A549 (cell line): ENCODE measurements around the gene CCDC12. TPM values are rescaled to one million over a fixed set of nuclear protein-coding genes. Genes with fewer than 3 reads are reported as not detected.

Experiments used
- ATAC-seq, 2 experiments: fragments of 200-7000 bp in 1 of 2; fragments of >200 bp in 1 of 2; cut with Nextera tagmentation in 1 of 2; cut with Tn5 transposase in 1 of 2; 3 replicates each; pipeline versions ENCODE4 v1.8.0 to v1.9.1; 2018 to 2020; ENCODE audit warnings: mild to moderate bottlenecking in 1 of 2, moderate library complexity in 1 of 2
- CTCF ChIA-PET: fragments of 300-600 bp; sonication (Branson Sonifier 250); formaldehyde crosslinking; extraction: SDS; loops from one replicate; lab custom pipeline; 2021; ENCODE audit warnings: antibody characterized with exemption, inconsistent platforms; lab: Yijun Ruan, JAX
- POLR2A ChIA-PET: fragments of 350-600 bp; formaldehyde crosslinking; extraction: SDS; loops from one replicate; lab custom pipeline; 2021; ENCODE audit warnings: antibody characterized with exemption, inconsistent platforms; lab: Yijun Ruan, JAX
- DNase-seq, 2 experiments: peaks; one replicate each; pipeline versions ENCODE4 v3.0.0 to v3.0.0-alpha.2; 2011 to 2016; ENCODE audit warnings: low read depth in 1 of 2, low spot score in 1 of 2
- FAIRE-seq: peaks from 2 replicates; lab custom pipeline; 2011; peaks lifted over from hg19 to GRCh38; lab: Jason Lieb, UNC
- H3K27ac ChIP-seq, 2 experiments: fragments of >200 bp; sonication (Bioruptor Twin); formaldehyde crosslinking; 3 replicates each; pipeline ENCODE4 v1.5.1; 2016 to 2017
- H3K4me1 ChIP-seq: fragments of >200 bp; sonication (Bioruptor Twin); formaldehyde crosslinking; 3 replicates; pipeline ENCODE4 v1.6.1; 2016
- H3K4me2 ChIP-seq: fragments of >200 bp; sonication (Bioruptor Twin); formaldehyde crosslinking; 3 replicates; pipeline ENCODE4 v1.6.1; 2016
- H3K4me3 ChIP-seq: fragments of >200 bp; sonication (Bioruptor Twin); formaldehyde crosslinking; 3 replicates; pipeline ENCODE4 v1.5.1; 2016
- H3K9me3 ChIP-seq: fragments of >200 bp; sonication (Bioruptor Twin); formaldehyde crosslinking; 3 replicates; pipeline ENCODE4 v1.6.1; 2016
- CBX2 ChIP-seq: fragments of 200-600 bp; sonication (generic); IDR thresholded peaks from 2 replicates; pipeline ENCODE4 v1.6.1; 2016; ENCODE audit warnings: low read depth, mild to moderate bottlenecking, borderline replicate concordance
- CHD2 ChIP-seq: fragments of 150-350 bp; IDR thresholded peaks from 2 replicates; pipeline ENCODE4 v1.6.1; 2014; ENCODE audit warnings: low read length; ENCODE audit not compliant: partially characterized antibody
- EHMT2 ChIP-seq: fragments of 200-600 bp; sonication (generic); IDR thresholded peaks from 2 replicates; pipeline ENCODE4 v1.6.1; 2016; ENCODE audit warnings: antibody characterized with exemption, low read depth, mild to moderate bottlenecking, moderate library complexity
- GATA3 ChIP-seq: IDR thresholded peaks from 2 replicates; pipeline ENCODE4 v1.6.1; 2012; ENCODE audit warnings: borderline replicate concordance
- HEYL ChIP-seq: fragments of 250-450 bp; sonication (Bioruptor Pico); IDR thresholded peaks from 2 replicates; pipeline ENCODE4 v1.8.0; 2021; ENCODE audit warnings: mild to moderate bottlenecking, moderate library complexity
- POLR2AphosphoS2 ChIP-seq: conservative IDR thresholded peaks from 2 replicates; pipeline ENCODE4 v1.6.1; 2012; ENCODE audit warnings: low read length, improper control_type of control experiment, inconsistent platforms
- RAD21 ChIP-seq, 2 experiments: fragments of >200 bp in 1 of 2; sonication (Bioruptor Twin) in 1 of 2; formaldehyde crosslinking in 1 of 2; IDR thresholded peaks in 1 of 2; conservative IDR thresholded peaks in 1 of 2; 2 replicates in 1 of 2; 3 replicates in 1 of 2; pipeline ENCODE4 v1.6.1; 2012 to 2018; ENCODE audit warnings: inconsistent platforms in 1 of 2
- REST ChIP-seq: fragments of 200-600 bp; sonication (generic); IDR thresholded peaks from 2 replicates; pipeline ENCODE4 v1.6.1; 2016; ENCODE audit warnings: antibody characterized with exemption, mild to moderate bottlenecking, moderate library complexity
- RFX5 ChIP-seq: fragments of 450-650 bp; IDR thresholded peaks from 2 replicates; pipeline ENCODE4 v1.7.1; 2014; ENCODE audit warnings: antibody characterized with exemption, mild to moderate bottlenecking, moderate library complexity
- RNF2 ChIP-seq: fragments of 200-600 bp; sonication (generic); IDR thresholded peaks from 2 replicates; pipeline ENCODE4 v1.6.1; 2016; ENCODE audit warnings: low read depth, mild to moderate bottlenecking, antibody characterized with exemption, moderate library complexity, borderline replicate concordance
- TFCP2L1 ChIP-seq: fragments of 250-450 bp; sonication (Bioruptor Pico); IDR thresholded peaks from 2 replicates; pipeline ENCODE4 v1.5.0; 2021; ENCODE audit warnings: mild to moderate bottlenecking
- TP53 ChIP-seq: fragments of 250-450 bp; sonication (Bioruptor Pico); IDR thresholded peaks from 2 replicates; pipeline ENCODE4 v1.5.0; 2021; ENCODE audit warnings: mild to moderate bottlenecking, moderate library complexity
- USF2 ChIP-seq: fragments of 450-650 bp; IDR thresholded peaks from 2 replicates; pipeline ENCODE4 v1.6.1; 2014; ENCODE audit warnings: antibody characterized with exemption
- WGBS: methylation state at CpG from one replicate; pipeline ENCODE4 v1.1.6; 2017; ENCODE audit errors: missing lambda C conversion rate; 5-methylcytosine and 5-hydroxymethylcytosine counted together
- polyA plus RNA-seq, 4 experiments: library from polyadenylated mRNA; depleted of rRNA in 3 of 4; stranded (reverse); fragments of >200 nt; fragmentation: RNase III in 1 of 4; extraction: RNeasy Plus Mini Kit Qiagen cat#74134 plus additional on column Dnase treatment in 1 of 4; gene quantifications; 2 replicates in 3 of 4; 3 replicates in 1 of 4; pipeline ENCODE4 v1.2.3, GENCODE V29; 2011 to 2017
- TF ChIP-seq, protein P1 (sequence below): IDR thresholded peaks from 2 replicates; pipeline ENCODE4 v1.6.1; 2012

CCDC12 gene
- polyA plus RNA-seq, 2 of the 4 experiments (the other 2 are of a cell fraction): 34.8 to 81.0 TPM

DNA sequence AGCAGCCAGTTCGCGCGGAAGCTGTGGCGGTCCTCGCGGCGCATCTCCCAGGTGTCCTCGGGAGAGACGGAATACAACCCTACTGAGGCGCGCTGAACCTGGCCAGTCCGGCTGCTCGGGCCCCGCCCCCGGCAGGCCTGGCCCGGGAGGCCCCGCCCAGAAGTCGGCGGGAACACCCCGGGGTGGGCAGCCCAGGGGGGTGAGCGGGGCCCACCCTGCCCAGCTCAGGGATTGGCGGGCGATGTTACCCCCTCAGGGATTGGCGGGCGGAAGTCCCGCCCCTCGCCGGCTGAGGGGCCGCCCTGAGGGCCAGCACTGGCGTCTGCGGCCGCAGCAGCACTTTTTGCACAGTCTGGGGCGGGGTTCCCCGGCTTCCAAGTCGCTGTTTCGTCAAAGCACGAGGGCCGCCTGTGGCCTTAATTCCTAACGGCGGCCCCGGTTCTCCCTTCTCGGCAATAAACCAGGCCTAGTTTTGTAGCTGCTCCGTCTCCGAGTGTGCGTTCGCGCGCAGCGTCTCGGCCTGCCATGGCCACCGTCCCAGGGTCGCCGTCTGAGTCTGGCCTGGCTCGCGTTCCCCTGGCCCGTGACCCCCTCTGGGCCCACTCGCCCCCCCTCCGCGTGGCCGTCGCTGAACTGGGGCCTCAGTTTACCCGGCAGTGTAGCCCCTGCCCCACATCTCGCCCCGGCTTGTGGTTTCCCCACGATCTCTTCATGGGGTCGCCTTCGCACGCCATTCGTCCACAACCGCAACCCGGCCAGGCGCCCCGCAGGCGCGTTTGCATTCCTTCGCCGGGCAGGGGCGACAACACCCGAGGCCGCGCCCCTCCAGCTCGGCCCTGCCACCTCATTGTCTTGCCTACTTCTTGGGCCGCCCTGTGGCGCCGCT, 32.9 kb upstream of the CCDC12 start (continued):
- TF ChIP-seq USF2 (no peak), TFCP2L1 (CRISPR knock-in tag) (no peak), TP53 (CRISPR knock-in tag) (no peak)
- TF ChIP-seq, protein P1, sequence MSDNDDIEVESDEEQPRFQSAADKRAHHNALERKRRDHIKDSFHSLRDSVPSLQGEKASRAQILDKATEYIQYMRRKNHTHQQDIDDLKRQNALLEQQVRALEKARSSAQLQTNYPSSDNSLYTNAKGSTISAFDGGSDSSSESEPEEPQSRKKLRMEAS: no peak

DNA sequence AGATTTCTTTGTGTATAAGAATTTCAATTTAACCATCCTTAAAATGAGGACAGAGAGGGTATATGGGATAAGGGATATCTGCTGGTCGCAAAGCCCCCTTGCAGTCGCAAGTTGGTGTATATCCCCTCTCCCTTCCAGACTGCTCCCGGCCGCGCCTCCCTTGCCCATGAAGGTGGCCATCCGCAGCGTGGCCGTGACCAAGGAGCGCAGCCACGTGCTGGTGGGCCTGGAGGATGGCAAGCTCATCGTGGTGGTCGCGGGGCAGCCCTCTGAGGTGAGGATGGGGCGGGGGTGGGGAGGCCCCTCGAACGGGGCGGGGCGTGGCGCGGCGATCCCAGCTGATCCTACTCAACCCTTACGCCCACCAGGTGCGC, 32.3 kb upstream of the CCDC12 start:
- no peak for FAIRE-seq
- no peak overlapping the region for H3K27ac ChIP-seq
- no peak overlapping the region for H3K4me2 ChIP-seq
- no peak overlapping the region for H3K4me3 ChIP-seq
- no peak for DNase-seq
- WGBS: 89% methylated on average over 7 of the region's 23 CpGs
- no peaks in the 10 kb centered on the region for H3K4me1 ChIP-seq
- POLR2A ChIA-PET: no interaction called here
- no peak for TF ChIP-seq RAD21 (conservative IDR thresholded peaks at IDR 0.05 in 1 of 2, IDR thresholded peaks at IDR 0.05 in 1 of 2)
- no peak for TF ChIP-seq RNF2
- TF ChIP-seq CHD2: no peak
- no peak for TF ChIP-seq USF2
- no peak for TF ChIP-seq CBX2
- CTCF ChIA-PET: interaction anchor here (2.6 kb wide), 1 partner anchor 10 kb away, joined by 8 read pairs; no protein-coding TSS in a partner anchor
- no peak for ATAC-seq
- H3K9me3 ChIP-seq: no peaks in the 10 kb centered on the region

DNA sequence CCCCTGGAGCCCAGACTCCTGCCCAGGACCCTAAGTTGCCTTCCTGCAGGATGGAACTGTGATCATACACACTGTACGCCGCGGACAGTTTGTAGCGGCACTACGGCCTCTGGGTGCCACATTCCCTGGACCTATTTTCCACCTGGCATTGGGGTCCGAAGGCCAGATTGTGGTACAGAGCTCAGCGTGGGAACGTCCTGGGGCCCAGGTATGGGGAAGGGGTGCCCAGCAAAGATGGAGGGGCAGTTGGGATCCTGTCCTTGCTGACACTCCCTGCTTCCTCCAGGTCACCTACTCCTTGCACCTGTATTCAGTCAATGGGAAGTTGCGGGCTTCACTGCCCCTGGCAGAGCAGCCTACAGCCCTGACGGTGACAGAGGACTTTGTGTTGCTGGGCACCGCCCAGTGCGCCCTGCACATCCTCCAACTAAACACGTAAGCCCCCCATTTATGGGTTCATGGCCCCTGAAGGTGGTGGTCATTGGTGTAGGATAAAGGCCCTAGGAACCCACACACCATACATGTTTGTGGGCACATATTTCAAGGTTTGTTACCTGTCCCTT, 31.8 kb upstream of the CCDC12 start:
- POLR2A ChIA-PET: no interaction called here
- H3K4me2 ChIP-seq: no peak overlapping the region
- no peak for TF ChIP-seq EHMT2
- TF ChIP-seq GATA3: no peak
- TF ChIP-seq HEYL (CRISPR knock-in tag): no peak
- TF ChIP-seq RNF2: no peak
- no peak for TF ChIP-seq POLR2AphosphoS2
- no peak for TF ChIP-seq RFX5
- no peak for TF ChIP-seq REST

More for the DNA sequence above, 31.8 kb upstream of the CCDC12 start:
- CTCF ChIA-PET: interaction anchor here (1.2 to 2.6 kb wide), 2 partner anchors 9 to 10 kb away, joined by 3 to 8 read pairs; no protein-coding TSS in a partner anchor
- H3K4me1 ChIP-seq: no peaks in the 10 kb centered on the region
- ATAC-seq: no peak
- H3K27ac ChIP-seq: no peak overlapping the region
- no peak overlapping the region for H3K4me3 ChIP-seq
- H3K9me3 ChIP-seq: no peaks in the 10 kb centered on the region
- no peak for FAIRE-seq
- DNase-seq: no peak
- 94% methylated on average over 13 of the region's 13 CpGs for WGBS
